GM19238 (cell line): ENCODE results near the gene FFAR2.
"Not testable (repeated sequence)": the region's sequence is repeated elsewhere in the genome, so short reads cannot be mapped to it uniquely, and the experiment has no call there.

Experiments
- DNase-seq: peaks from one replicate; pipeline ENCODE4 v3.0.0; 2011; ENCODE audit warnings: low spot score; ENCODE audit not compliant: insufficient read length

FFAR2 gene

GRCh38 chr19:35447606-35448469, at the start of gene FFAR2:
Gene FFAR2 (plus strand): TSS chr19:35448257. CDS start chr19:35449715, 1,458 bp downstream.
- DNase-seq, result no peak

- no peak for DNase-seq
Measured at GRCh38 chr19:35398570-35398969, 49.5 kb upstream of the FFAR2 start.

GRCh38 chr19:35399231-35399630, 48.8 kb upstream of the FFAR2 start:
- DNase-seq, result no peak

- no peak for DNase-seq
Measured at GRCh38 chr19:35399948-35400772, 47.9 kb upstream of the FFAR2 start.

GRCh38 chr19:35400773-35401100, 47.3 kb upstream of the FFAR2 start:
- no peak for DNase-seq

GRCh38 chr19:35401416-35401815, 46.6 kb upstream of the FFAR2 start:
- DNase-seq, result not testable (repeated sequence)

- no peak for DNase-seq
Measured at GRCh38 chr19:35403116-35403760, 44.8 kb upstream of the FFAR2 start.

GRCh38 chr19:35404879-35405622, 43.0 kb upstream of the FFAR2 start:
- peak; percentile 23 for DNase-seq

- no peak for DNase-seq
Measured at GRCh38 chr19:35407619-35408018, 40.4 kb upstream of the FFAR2 start.

GRCh38 chr19:35408284-35409171, 39.5 kb upstream of the FFAR2 start:
- peak; percentile 26 for DNase-seq

GRCh38 chr19:35409191-35409590, 38.9 kb upstream of the FFAR2 start:
- DNase-seq, result no peak

GRCh38 chr19:35410487-35410886, 37.6 kb upstream of the FFAR2 start:
- DNase-seq, result no peak

- no peak for DNase-seq
Measured at GRCh38 chr19:35414442-35414841, 33.6 kb upstream of the FFAR2 start.

GRCh38 chr19:35416331-35416730, 31.7 kb upstream of the FFAR2 start:
- no peak for DNase-seq

GRCh38 chr19:35417278-35417677, 30.8 kb upstream of the FFAR2 start:
- no peak for DNase-seq

GRCh38 chr19:35417713-35418534, 30.1 kb upstream of the FFAR2 start:
- no peak for DNase-seq

GRCh38 chr19:35419046-35419445, 29.0 kb upstream of the FFAR2 start:
- DNase-seq, result no peak

- DNase-seq, result no peak
Measured at GRCh38 chr19:35419805-35420204, 28.3 kb upstream of the FFAR2 start.

- no peak for DNase-seq
Measured at GRCh38 chr19:35421362-35421761, 26.7 kb upstream of the FFAR2 start.
